ENCODE measurements around the gene NT5M. TPM values are rescaled to one million over a fixed set of nuclear protein-coding genes. Genes with fewer than 3 reads are reported as not detected.
A peak's percentile ranks its signal among the peaks of the same experiment; 100 is the strongest.

Gene NT5M
- total RNA-seq, 1 experiment from 2014 or later, result 6.6 TPM

- Mint-ChIP-seq H3K36me3 (ENCODE audit: insufficient read depth in 1 of 3, low read depth in 3 of 3) (no peaks in the 10 kb centered on the region; a peak in 1 of 7 replicates), H3K27ac (no peak overlapping the region; a peak in 1 of 7 replicates), H3K27me3 (ENCODE audit: low read depth) (no peaks in the 10 kb centered on the region; the same call in none of the 2 replicates), H3K9me3 (no peaks in the 10 kb centered on the region), H3K4me3 (no peak overlapping the region), H3K4me1 (peaks cover 8 to 10% of the 10 kb centered on the region in 2 experiments)
- Histone ChIP-seq H2BK20ac (ENCODE audit: low read depth, low read length, poor library complexity, severe bottlenecking) (no peak overlapping the region), H3K4ac (ENCODE audit: low read depth, low read length) (no peak overlapping the region), H2BK12ac (ENCODE audit: insufficient read length, low read depth, low read length) (no peak overlapping the region), H3K23ac (ENCODE audit: insufficient read length, low read depth, low read length) (no peak overlapping the region), H2AFZ (ENCODE audit: low read length) (no peak overlapping the region), H3K18ac (ENCODE audit: insufficient read length, low read depth, low read length) (no peak overlapping the region), H2BK5ac (ENCODE audit: insufficient read length, low read length) (no peak overlapping the region), H3K79me2 (ENCODE audit: insufficient read depth, low read length) (no peaks in the 10 kb centered on the region), H3K23me2 (ENCODE audit: insufficient read length, low read depth, low read length, poor library complexity, severe bottlenecking) (no peaks in the 10 kb centered on the region), H3K4me2 (ENCODE audit: insufficient read depth, insufficient read length, low read length) (no peak overlapping the region), H4K8ac (replicated peaks; ENCODE audit: insufficient read length, low read depth, low read length) (no peak overlapping the region), H3K14ac (ENCODE audit: insufficient read depth, low read length) (no peak overlapping the region), H4K20me1 (ENCODE audit: control insufficient read depth, insufficient read depth, insufficient read length) (peaks cover 3% of the 10 kb centered on the region), H3K9me3 (ENCODE audit: control insufficient read depth, low read depth, low read length) (no peaks in the 10 kb centered on the region), H4K91ac (ENCODE audit: insufficient read length, low read depth, low read length) (no peak overlapping the region), H3K27me3 (ENCODE audit: insufficient read depth, low read length) (no peaks in the 10 kb centered on the region), H3T11ph (ENCODE audit: low read length) (no peak overlapping the region), H3K79me1 (ENCODE audit: insufficient read depth, low read depth, low read length, poor library complexity, severe bottlenecking) (no peaks in the 10 kb centered on the region), H4K5ac (ENCODE audit: insufficient read length, low read depth, low read length) (no peak overlapping the region), H2BK120ac (ENCODE audit: low read depth, low read length, poor library complexity, severe bottlenecking) (no peak overlapping the region), H2BK15ac (ENCODE audit: low read depth, low read length) (no peak overlapping the region), H3K56ac (ENCODE audit: insufficient read length, low read depth, low read length) (no peak overlapping the region), H3K27ac (ENCODE audit: insufficient read length, low read depth, low read length) (no peak overlapping the region), H2AK5ac (ENCODE audit: insufficient read length, low read length) (no peak overlapping the region), H3K9ac (ENCODE audit: extremely low read depth, insufficient read length, low read length) (no peak overlapping the region), H3K4me1 (ENCODE audit: insufficient read depth, low read length) (no peaks in the 10 kb centered on the region)
- TF ChIP-seq CTCF (conservative IDR thresholded peaks at IDR 0.05), result no peak
- DNase-seq, result peak; percentile 28
- no CpG with 5 or more reads among the region's 14 CpGs for WGBS (ENCODE audit: extremely low coverage, insufficient read length, low lambda C conversion rate)
These were observed 46.5 kb downstream of the NT5M start for GRCh38 chr17:17349724-17350106.

Data from H9 (cell line).